HUES48 (cell line): ENCODE results near the gene RRBP1.
A peak's percentile ranks its signal among the peaks of the same experiment; 100 is the strongest.
"Not testable (repeated sequence)": the region's sequence is repeated elsewhere in the genome, so short reads cannot be mapped to it uniquely, and the experiment has no call there.

ENCODE experiments used
- H3K27ac ChIP-seq: one replicate; pipeline ENCODE4 v1.7.0; 2013; ENCODE audit warnings: low read depth, low read length, inconsistent platforms
- H3K27me3 ChIP-seq: 2 replicates; pipeline ENCODE4 v1.6.1; 2013; ENCODE audit warnings: mild to moderate bottlenecking, low read length; ENCODE audit not compliant: control insufficient read depth, insufficient read depth
- H3K36me3 ChIP-seq: 2 replicates; pipeline ENCODE4 v1.6.1; 2013; ENCODE audit warnings: low read length; ENCODE audit not compliant: control insufficient read depth, insufficient read depth
- H3K4me1 ChIP-seq: 2 replicates; pipeline ENCODE4 v1.6.1; 2013; ENCODE audit warnings: mild to moderate bottlenecking, low read length; ENCODE audit not compliant: control insufficient read depth, insufficient read depth
- H3K4me3 ChIP-seq: 2 replicates; pipeline ENCODE4 v1.5.1; 2013; ENCODE audit warnings: mild to moderate bottlenecking, low read depth, low read length
- H3K9ac ChIP-seq: 2 replicates; pipeline ENCODE4 v1.6.1; 2013; ENCODE audit warnings: mild to moderate bottlenecking, low read depth, low read length, moderate library complexity
- H3K9me3 ChIP-seq: 2 replicates; pipeline ENCODE4 v1.6.1; 2013; ENCODE audit warnings: low read length; ENCODE audit not compliant: control insufficient read depth, insufficient read depth

RRBP1 gene

DNA sequence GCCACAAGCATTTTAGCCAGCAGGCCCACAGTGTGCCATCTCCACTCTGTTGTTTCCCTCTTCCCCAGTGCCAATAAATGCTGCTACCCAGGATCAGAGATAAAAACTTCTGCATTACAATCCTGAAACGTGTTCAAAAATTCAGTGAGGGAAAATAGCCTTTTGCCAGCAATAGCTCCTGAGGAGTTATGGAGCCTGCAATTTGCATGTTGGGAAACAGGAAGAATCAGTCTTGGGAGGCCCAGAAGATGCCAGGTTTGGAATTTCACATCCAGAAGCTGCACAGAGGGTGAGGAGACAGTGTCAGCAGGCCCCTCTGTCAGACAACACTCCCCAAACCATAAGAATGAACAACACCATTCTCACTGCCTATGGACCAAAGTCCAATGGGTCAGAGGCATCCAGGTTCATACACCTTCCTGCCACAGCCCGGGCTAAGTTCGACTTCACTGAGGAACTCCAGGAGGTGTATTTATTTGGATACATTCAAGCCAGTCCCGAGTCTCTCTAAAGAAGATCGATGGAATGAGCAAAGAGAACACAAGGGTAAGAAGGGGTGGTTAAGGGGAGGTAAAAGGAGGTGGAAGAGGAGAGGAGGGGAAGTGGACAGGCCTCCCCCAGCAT, 20.8 kb downstream of the RRBP1 start:
- Histone ChIP-seq H3K36me3 (peaks cover 22% of the 10 kb centered on the region), H3K9me3 (no peaks in the 10 kb centered on the region), H3K4me3 (no peak overlapping the region), H3K27ac (no peak overlapping the region), H3K4me1 (peaks cover 19% of the 10 kb centered on the region), H3K27me3 (no peaks in the 10 kb centered on the region), H3K9ac (no peak overlapping the region)

- H3K9me3 ChIP-seq: no peaks in the 10 kb centered on the region
- H3K27ac ChIP-seq: no peak overlapping the region
- H3K36me3 ChIP-seq: peaks cover 24% of the 10 kb centered on the region
- no peaks in the 10 kb centered on the region for H3K27me3 ChIP-seq
- H3K4me3 ChIP-seq: no peak overlapping the region
- H3K4me1 ChIP-seq: peaks cover 21% of the 10 kb centered on the region; the same call in 1 of the 2 replicates
- no peak overlapping the region for H3K9ac ChIP-seq
Observed at GRCh38 chr20:17660667-17661066, 21.4 kb downstream of the RRBP1 start.

- peaks cover 24% of the 10 kb centered on the region for H3K36me3 ChIP-seq
Observed at GRCh38 chr20:17659801-17660200, 22.2 kb downstream of the RRBP1 start.

GRCh38 chr20:17659344-17659743, 22.7 kb downstream of the RRBP1 start:
- H3K4me3 ChIP-seq, H3K27ac ChIP-seq, H3K27me3 ChIP-seq, H3K9ac ChIP-seq, H3K9me3 ChIP-seq: not testable (repeated sequence)
- peaks cover 32% of the 10 kb centered on the region for H3K4me1 ChIP-seq
- peaks cover 27% of the 10 kb centered on the region for H3K36me3 ChIP-seq

More at GRCh38 chr20:17659801-17660200, 22.2 kb downstream of the RRBP1 start:
- Histone ChIP-seq H3K9ac (no peak overlapping the region), H3K4me3 (no peak overlapping the region), H3K4me1 (peaks cover 28% of the 10 kb centered on the region), H3K27ac (no peak overlapping the region), H3K9me3 (no peaks in the 10 kb centered on the region), H3K27me3 (no peaks in the 10 kb centered on the region)

- peaks cover 26% of the 10 kb centered on the region for H3K4me1 ChIP-seq
- no peak overlapping the region for H3K27ac ChIP-seq
- no peaks in the 10 kb centered on the region for H3K9me3 ChIP-seq
- H3K36me3 ChIP-seq: peaks cover 32% of the 10 kb centered on the region
- H3K4me3 ChIP-seq: no peak overlapping the region
- H3K9ac ChIP-seq: no peak overlapping the region
- no peaks in the 10 kb centered on the region for H3K27me3 ChIP-seq
Observed at GRCh38 chr20:17658648-17658993, 23.4 kb downstream of the RRBP1 start.

- peaks cover 20% of the 10 kb centered on the region for H3K4me1 ChIP-seq
Observed at GRCh38 chr20:17657898-17658647, 24.0 kb downstream of the RRBP1 start.

GRCh38 chr20:17657079-17657825, 24.8 kb downstream of the RRBP1 start:
- Histone ChIP-seq H3K27ac (no peak overlapping the region), H3K4me3 (no peak overlapping the region), H3K36me3 (peaks cover 32% of the 10 kb centered on the region), H3K9me3 (no peaks in the 10 kb centered on the region), H3K4me1 (peaks cover 20% of the 10 kb centered on the region), H3K9ac (no peak overlapping the region), H3K27me3 (no peaks in the 10 kb centered on the region)

More at GRCh38 chr20:17657898-17658647, 24.0 kb downstream of the RRBP1 start:
- Histone ChIP-seq H3K9ac (no peak overlapping the region), H3K36me3 (peaks cover 32% of the 10 kb centered on the region), H3K27ac (no peak overlapping the region), H3K4me3 (no peak overlapping the region), H3K9me3 (no peaks in the 10 kb centered on the region), H3K27me3 (no peaks in the 10 kb centered on the region)

DNA sequence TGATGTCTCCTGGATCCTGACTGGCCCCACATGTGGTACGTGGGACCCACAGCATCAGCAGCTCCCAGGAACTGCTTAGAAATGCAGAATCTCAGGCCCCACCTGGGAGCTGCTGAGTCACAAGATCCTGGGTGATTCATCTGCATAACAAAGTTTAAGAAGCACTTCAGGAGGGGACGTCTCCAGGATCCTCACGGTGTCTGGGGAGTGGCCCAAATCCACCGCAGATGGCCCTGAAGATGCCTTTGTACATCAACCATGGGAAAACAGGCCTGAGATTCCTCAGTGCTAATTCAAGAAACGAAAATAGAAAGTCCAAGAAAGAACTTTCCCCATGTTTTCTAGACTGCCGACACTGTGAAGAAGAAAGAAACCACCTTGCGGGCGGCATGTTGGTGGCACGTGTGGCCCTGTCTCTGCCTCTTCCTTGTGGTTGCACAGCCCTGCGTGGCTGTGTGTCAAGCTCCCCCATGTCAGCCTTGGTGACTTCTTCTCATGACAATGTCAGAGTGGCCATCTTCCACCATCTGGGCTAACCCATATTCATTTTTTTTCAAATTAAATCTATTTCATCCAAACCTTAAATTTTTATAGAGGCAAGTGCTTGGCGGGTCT, 26.1 kb downstream of the RRBP1 start:
- peak overlapping the region; percentile 82 for H3K27ac ChIP-seq
- no peak overlapping the region for H3K4me3 ChIP-seq
- H3K36me3 ChIP-seq: peaks cover 32% of the 10 kb centered on the region

DNA sequence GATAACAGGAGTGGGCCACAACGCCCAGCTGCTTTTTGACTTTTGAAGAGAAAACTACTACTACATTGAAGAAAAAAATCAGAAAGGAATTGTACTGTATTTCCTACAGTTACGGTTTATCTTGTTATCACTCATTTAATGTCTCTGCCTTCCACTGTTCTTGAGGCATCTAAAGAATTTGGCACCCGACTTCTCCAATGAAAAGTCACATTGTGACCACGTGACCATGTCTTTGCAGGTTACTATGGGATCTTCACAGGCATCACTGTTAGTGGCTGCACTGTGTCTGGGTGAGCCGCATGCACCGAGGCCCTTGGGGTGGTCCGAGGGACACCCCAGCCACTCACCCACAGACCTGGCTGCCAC, 26.8 kb downstream of the RRBP1 start:
- Histone ChIP-seq H3K4me1 (peaks cover 26% of the 10 kb centered on the region), H3K4me3 (no peak overlapping the region), H3K9me3 (no peaks in the 10 kb centered on the region), H3K36me3 (peaks cover 33% of the 10 kb centered on the region), H3K27me3 (no peaks in the 10 kb centered on the region), H3K27ac (peak overlapping the region; percentile 82), H3K9ac (no peak overlapping the region)

More for the DNA sequence above, 26.1 kb downstream of the RRBP1 start:
- H3K27me3 ChIP-seq: no peaks in the 10 kb centered on the region
- peaks cover 26% of the 10 kb centered on the region for H3K4me1 ChIP-seq
- no peak overlapping the region for H3K9ac ChIP-seq
- H3K9me3 ChIP-seq: no peaks in the 10 kb centered on the region

- Histone ChIP-seq H3K27me3 (no peaks in the 10 kb centered on the region), H3K9ac (no peak overlapping the region), H3K27ac (peak overlapping the region; percentile 82), H3K4me3 (no peak overlapping the region), H3K36me3 (peaks cover 29% of the 10 kb centered on the region), H3K9me3 (no peaks in the 10 kb centered on the region), H3K4me1 (peaks cover 26% of the 10 kb centered on the region)
Observed at GRCh38 chr20:17654649-17655285, 27.3 kb downstream of the RRBP1 start.
